Measurements from ENCODE around the gene CPED1.

Gene CPED1

GRCh38 chr7:121322460-121322859 lies 333.9 kb downstream of the CPED1 start:
- FAIRE-seq (no peak), DNase-seq (ENCODE audit: insufficient read length, low spot score) (no peak)
- TF ChIP-seq CTCF (IDR thresholded peaks at IDR 0.05; ENCODE audit: insufficient read depth, missing control alignments) = no peak

GRCh38 chr7:121323515-121324302 lies 335.2 kb downstream of the CPED1 start:
- TF ChIP-seq CTCF (IDR thresholded peaks at IDR 0.05; ENCODE audit: insufficient read depth, missing control alignments) = no peak
- FAIRE-seq (no peak), DNase-seq (ENCODE audit: insufficient read length, low spot score) (no peak)

GRCh38 chr7:121327671-121328070 lies 339.2 kb downstream of the CPED1 start:
- TF ChIP-seq CTCF (IDR thresholded peaks at IDR 0.05; ENCODE audit: insufficient read depth, missing control alignments) = no peak
- DNase-seq (ENCODE audit: insufficient read length, low spot score) = no peak
- FAIRE-seq = no peak

GRCh38 chr7:121328508-121329190 lies 340.1 kb downstream of the CPED1 start, which contains the start of gene WNT16:
TSS of gene WNT16 (plus strand) at chr7:121329000. CDS start at chr7:121329293, 293 bp downstream.
- FAIRE-seq (no peak), DNase-seq (ENCODE audit: insufficient read length, low spot score) (no peak)
- no peak for TF ChIP-seq CTCF (IDR thresholded peaks at IDR 0.05; ENCODE audit: insufficient read depth, missing control alignments)

- no peak for TF ChIP-seq CTCF (IDR thresholded peaks at IDR 0.05; ENCODE audit: insufficient read depth, missing control alignments)
- no peak for FAIRE-seq
- DNase-seq (ENCODE audit: insufficient read length, low spot score) = no peak
Measured at GRCh38 chr7:121329191-121330052, 340.9 kb downstream of the CPED1 start.

GRCh38 chr7:121330053-121330833 lies 341.7 kb downstream of the CPED1 start:
- FAIRE-seq = no peak
- peak; percentile 3 for TF ChIP-seq CTCF (IDR thresholded peaks at IDR 0.05; ENCODE audit: insufficient read depth, missing control alignments)
- DNase-seq (ENCODE audit: insufficient read length, low spot score) = no peak
